SK-N-SH treated with all-trans-retinoic acid at 6 μM for 48 hours (cell line): ENCODE results near the gene OR9A2.

ENCODE experiments used
- ARNTL ChIP-seq: fragments of 450-650 bp; formaldehyde crosslinking; IDR thresholded peaks from 2 replicates; pipeline ENCODE4 v1.5.0; 2020; ENCODE audit warnings: low read depth, mild to moderate bottlenecking, moderate library complexity, borderline replicate concordance
- CSDC2 ChIP-seq: fragments of 250-450 bp; sonication (Bioruptor Pico); IDR thresholded peaks from 2 replicates; pipeline ENCODE4 v1.5.0; 2020; ENCODE audit warnings: mild to moderate bottlenecking, moderate library complexity
- ESRRG ChIP-seq: fragments of 250-450 bp; sonication (Bioruptor Pico); IDR thresholded peaks from 2 replicates; pipeline ENCODE4 v1.6.1; 2021; ENCODE audit warnings: mild to moderate bottlenecking
- ZC3H10 ChIP-seq: fragments of 250-450 bp; sonication (Bioruptor Pico); IDR thresholded peaks from 2 replicates; pipeline ENCODE4 v1.5.1; 2021; ENCODE audit warnings: mild to moderate bottlenecking, moderate library complexity
- ZFP3 ChIP-seq: fragments of 250-450 bp; sonication (Bioruptor Pico); IDR thresholded peaks from 2 replicates; pipeline ENCODE4 v1.5.0; 2020; ENCODE audit warnings: mild to moderate bottlenecking, moderate library complexity
- ZNF8 ChIP-seq: fragments of 450-650 bp; formaldehyde crosslinking; IDR thresholded peaks from 2 replicates; pipeline ENCODE4 v1.5.0; 2020; ENCODE audit warnings: mild to moderate bottlenecking, moderate library complexity
- TF ChIP-seq, protein P1 (sequence below): fragments of 250-450 bp; sonication (Bioruptor Pico); IDR thresholded peaks from 2 replicates; pipeline ENCODE4 v1.5.1; 2020; ENCODE audit warnings: low read depth, mild to moderate bottlenecking, moderate library complexity
- TF ChIP-seq, protein P2 (sequence below): fragments of 250-450 bp; sonication (Bioruptor Pico); IDR thresholded peaks from 2 replicates; pipeline ENCODE4 v1.5.0; 2020; ENCODE audit warnings: mild to moderate bottlenecking, moderate library complexity

DNA sequence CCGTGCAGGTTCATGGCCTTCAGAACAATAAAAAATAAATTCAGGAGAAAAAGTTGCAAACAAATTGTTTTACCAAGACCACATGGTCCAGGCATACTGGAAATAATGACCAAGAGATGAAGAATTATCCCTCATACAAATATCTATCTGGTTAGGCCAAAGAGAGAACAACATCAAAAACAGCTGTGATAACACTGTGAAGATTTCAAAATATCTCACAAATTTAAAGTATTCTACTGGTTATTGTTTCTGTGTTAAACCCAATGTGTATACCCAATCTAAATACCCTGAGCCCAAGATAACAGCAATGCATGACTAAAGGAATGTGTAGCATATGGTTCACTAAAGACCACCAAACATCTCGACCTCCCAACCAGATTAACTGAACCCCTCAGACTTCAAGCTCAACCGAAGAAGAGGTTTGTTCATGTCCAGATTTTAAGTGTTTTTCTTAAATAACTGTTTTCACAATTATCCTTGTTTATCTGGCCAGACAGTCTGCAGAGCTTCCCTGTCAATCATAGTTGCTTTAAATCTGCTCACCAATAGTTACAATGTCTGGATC lies 10.9 kb downstream of the OR9A2 start:
- TF ChIP-seq ZNF8 (CRISPR knock-in tag) (no peak), ARNTL (CRISPR knock-in tag) (no peak), CSDC2 (no peak), ZFP3 (CRISPR knock-in tag) (no peak), ZC3H10 (CRISPR knock-in tag) (no peak), ESRRG (CRISPR knock-in tag) (no peak)
- TF ChIP-seq, protein P1, sequence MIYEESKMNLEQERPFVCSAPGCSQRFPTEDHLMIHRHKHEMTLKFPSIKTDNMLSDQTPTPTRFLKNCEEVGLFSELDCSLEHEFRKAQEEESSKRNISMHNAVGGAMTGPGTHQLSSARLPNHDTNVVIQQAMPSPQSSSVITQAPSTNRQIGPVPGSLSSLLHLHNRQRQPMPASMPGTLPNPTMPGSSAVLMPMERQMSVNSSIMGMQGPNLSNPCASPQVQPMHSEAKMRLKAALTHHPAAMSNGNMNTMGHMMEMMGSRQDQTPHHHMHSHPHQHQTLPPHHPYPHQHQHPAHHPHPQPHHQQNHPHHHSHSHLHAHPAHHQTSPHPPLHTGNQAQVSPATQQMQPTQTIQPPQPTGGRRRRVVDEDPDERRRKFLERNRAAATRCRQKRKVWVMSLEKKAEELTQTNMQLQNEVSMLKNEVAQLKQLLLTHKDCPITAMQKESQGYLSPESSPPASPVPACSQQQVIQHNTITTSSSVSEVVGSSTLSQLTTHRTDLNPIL (CRISPR knock-in tag), result no peak
- TF ChIP-seq, protein P2, sequence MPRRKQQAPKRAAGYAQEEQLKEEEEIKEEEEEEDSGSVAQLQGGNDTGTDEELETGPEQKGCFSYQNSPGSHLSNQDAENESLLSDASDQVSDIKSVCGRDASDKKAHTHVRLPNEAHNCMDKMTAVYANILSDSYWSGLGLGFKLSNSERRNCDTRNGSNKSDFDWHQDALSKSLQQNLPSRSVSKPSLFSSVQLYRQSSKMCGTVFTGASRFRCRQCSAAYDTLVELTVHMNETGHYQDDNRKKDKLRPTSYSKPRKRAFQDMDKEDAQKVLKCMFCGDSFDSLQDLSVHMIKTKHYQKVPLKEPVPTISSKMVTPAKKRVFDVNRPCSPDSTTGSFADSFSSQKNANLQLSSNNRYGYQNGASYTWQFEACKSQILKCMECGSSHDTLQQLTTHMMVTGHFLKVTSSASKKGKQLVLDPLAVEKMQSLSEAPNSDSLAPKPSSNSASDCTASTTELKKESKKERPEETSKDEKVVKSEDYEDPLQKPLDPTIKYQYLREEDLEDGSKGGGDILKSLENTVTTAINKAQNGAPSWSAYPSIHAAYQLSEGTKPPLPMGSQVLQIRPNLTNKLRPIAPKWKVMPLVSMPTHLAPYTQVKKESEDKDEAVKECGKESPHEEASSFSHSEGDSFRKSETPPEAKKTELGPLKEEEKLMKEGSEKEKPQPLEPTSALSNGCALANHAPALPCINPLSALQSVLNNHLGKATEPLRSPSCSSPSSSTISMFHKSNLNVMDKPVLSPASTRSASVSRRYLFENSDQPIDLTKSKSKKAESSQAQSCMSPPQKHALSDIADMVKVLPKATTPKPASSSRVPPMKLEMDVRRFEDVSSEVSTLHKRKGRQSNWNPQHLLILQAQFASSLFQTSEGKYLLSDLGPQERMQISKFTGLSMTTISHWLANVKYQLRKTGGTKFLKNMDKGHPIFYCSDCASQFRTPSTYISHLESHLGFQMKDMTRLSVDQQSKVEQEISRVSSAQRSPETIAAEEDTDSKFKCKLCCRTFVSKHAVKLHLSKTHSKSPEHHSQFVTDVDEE (CRISPR knock-in tag), result no peak
